Dendritic cell treated with granulocyte-macrophage colony-stimulating factor and Interleukin-4, amounts not matched to agents 40 ng/mL and 50 ng/mL, for 4 days (primary cell): Measurements from ENCODE around the gene TFF3.

Experiments
- H3K27ac Mint-ChIP-seq: one replicate; pipeline ENCODE4 v1.8.0; 2022; ENCODE audit warnings: mild to moderate bottlenecking, mixed read lengths
- H3K27me3 Mint-ChIP-seq: one replicate; pipeline ENCODE4 v1.8.0; 2022; ENCODE audit warnings: mild to moderate bottlenecking, mixed read lengths
- H3K36me3 Mint-ChIP-seq: one replicate; pipeline ENCODE4 v1.8.0; 2022; ENCODE audit warnings: low read depth, mixed read lengths
- H3K4me1 Mint-ChIP-seq: one replicate; pipeline ENCODE4 v1.8.0; 2022; ENCODE audit warnings: low read depth, mixed read lengths
- H3K4me3 Mint-ChIP-seq: one replicate; pipeline ENCODE4 v1.8.0; 2022; ENCODE audit warnings: mild to moderate bottlenecking, moderate library complexity, mixed read lengths
- H3K9me3 Mint-ChIP-seq: one replicate; pipeline ENCODE4 v1.8.0; 2022; ENCODE audit warnings: mixed read lengths
- intact Hi-C: fragments of 100-400 bp; cut with micrococcal nuclease; formaldehyde crosslinking; loops from one replicate; pipeline ENCODE4 v1.15.0; 2022

The TFF3 gene, protein sequence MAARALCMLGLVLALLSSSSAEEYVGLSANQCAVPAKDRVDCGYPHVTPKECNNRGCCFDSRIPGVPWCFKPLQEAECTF

GRCh38 chr21:42315296-42315891 is at the start of gene TFF3:
Gene TFF3 (minus strand): TSS chr21:42315409. CDS start chr21:42315374, 35 bp downstream.
- Mint-ChIP-seq H3K27me3 (peaks cover 10% of the 10 kb centered on the region), H3K27ac (no peak within 1 kb of the TSS), H3K36me3 (no peaks in the 10 kb centered on the region), H3K4me3 (no peak within 1 kb of the TSS), H3K4me1 (peaks cover 37% of the 10 kb centered on the region), H3K9me3 (no peaks in the 10 kb centered on the region)
- intact Hi-C loops: no loop called here

DNA sequence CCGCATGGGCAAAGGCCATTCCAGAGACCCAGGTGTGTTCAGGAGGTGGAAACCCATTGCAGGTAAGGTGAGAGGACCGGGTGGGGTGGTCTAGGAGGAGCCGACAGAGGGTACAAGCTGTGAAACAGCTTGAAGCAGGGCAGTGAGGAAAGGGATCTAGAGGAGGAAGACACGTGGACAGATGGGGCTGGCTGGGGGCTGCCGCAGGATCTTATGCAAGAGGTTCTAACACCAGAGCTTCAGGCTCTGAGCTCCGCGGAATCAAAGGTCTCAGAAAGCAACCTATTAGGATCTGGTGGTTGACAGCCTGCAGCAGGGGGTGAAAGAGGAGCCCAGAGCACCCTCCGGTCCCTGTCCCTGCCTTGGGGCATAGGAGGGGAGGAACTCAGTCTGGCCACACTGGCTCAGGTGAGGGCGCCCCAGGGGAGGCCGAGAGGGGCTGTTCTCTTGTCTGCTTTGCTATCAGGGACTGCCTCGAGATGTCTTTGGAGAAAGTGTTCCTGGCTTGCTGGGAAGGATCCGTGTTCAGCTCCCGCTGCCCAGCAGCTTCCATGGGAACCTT is 49.2 kb upstream of the TFF3 start:
- no peaks in the 10 kb centered on the region for H3K9me3 Mint-ChIP-seq
- peaks cover 10% of the 10 kb centered on the region for H3K4me1 Mint-ChIP-seq
- no peak overlapping the region for H3K4me3 Mint-ChIP-seq
- H3K36me3 Mint-ChIP-seq: no peaks in the 10 kb centered on the region
- H3K27me3 Mint-ChIP-seq: peaks cover 14% of the 10 kb centered on the region
- intact Hi-C loops: no loop called here
- no peak overlapping the region for H3K27ac Mint-ChIP-seq

DNA sequence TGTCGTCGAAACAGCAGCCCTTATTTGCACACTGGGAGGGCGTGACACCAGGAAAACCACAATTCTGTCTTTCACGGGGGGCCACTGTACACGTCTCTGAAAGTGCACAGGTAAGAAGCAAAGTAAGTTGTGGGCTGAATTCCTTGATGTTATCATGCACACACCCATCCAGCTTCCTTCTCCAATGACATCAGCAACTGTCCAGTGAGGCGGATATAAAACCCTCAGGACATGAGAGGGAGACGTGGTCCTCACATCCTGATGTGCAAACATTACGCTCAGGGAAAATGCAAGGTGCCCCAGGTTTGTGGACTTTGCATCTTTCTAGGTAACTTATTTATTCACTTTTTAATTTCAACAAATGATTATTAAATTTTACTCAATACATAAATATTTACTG is 48.1 kb upstream of the TFF3 start:
- Mint-ChIP-seq H3K9me3 (no peaks in the 10 kb centered on the region), H3K27me3 (peaks cover 14% of the 10 kb centered on the region), H3K36me3 (no peaks in the 10 kb centered on the region), H3K4me1 (peaks cover 10% of the 10 kb centered on the region), H3K27ac (no peak overlapping the region), H3K4me3 (no peak overlapping the region)
- intact Hi-C loops: no loop called here

DNA sequence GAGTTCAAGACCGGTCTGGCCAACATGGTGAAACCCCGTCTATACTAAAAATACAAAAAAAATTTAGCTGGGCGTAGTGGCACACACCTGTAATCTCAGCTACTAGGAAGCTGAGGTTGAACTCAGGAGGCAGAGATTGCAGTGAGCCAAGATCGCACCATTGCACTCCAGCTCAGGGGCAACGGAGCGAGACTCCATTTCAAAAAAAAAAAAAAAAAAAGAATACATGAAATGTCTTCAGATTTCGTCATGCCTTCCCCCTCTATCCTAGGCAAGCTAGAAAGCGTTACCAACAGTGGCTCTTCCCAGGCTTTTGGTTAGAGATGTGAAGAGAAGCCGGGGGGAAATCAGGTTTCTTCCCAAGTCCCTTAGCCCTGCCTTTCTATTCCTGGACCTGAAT is 47.5 kb upstream of the TFF3 start:
- Mint-ChIP-seq H3K4me1 (peaks cover 10% of the 10 kb centered on the region), H3K36me3 (no peaks in the 10 kb centered on the region), H3K9me3 (no peaks in the 10 kb centered on the region), H3K4me3 (no peak overlapping the region), H3K27me3 (peaks cover 14% of the 10 kb centered on the region), H3K27ac (no peak overlapping the region)
- intact Hi-C loops: no loop called here

- intact Hi-C loops: no loop called here
- no peaks in the 10 kb centered on the region for H3K9me3 Mint-ChIP-seq
- H3K27ac Mint-ChIP-seq: no peak overlapping the region
- no peak overlapping the region for H3K4me3 Mint-ChIP-seq
- H3K27me3 Mint-ChIP-seq: peaks cover 14% of the 10 kb centered on the region
- H3K4me1 Mint-ChIP-seq: peaks cover 10% of the 10 kb centered on the region
- H3K36me3 Mint-ChIP-seq: no peaks in the 10 kb centered on the region
Measured at GRCh38 chr21:42362198-42362597, 47.0 kb upstream of the TFF3 start.

GRCh38 chr21:42361286-42361685 is 46.1 kb upstream of the TFF3 start:
- Mint-ChIP-seq H3K9me3 (no peaks in the 10 kb centered on the region), H3K4me1 (peaks cover 10% of the 10 kb centered on the region), H3K27me3 (peaks cover 14% of the 10 kb centered on the region), H3K4me3 (no peak overlapping the region), H3K27ac (no peak overlapping the region), H3K36me3 (no peaks in the 10 kb centered on the region)
- intact Hi-C loops: no loop called here

GRCh38 chr21:42360317-42360716 is 45.1 kb upstream of the TFF3 start:
- Mint-ChIP-seq H3K4me1 (peaks cover 10% of the 10 kb centered on the region), H3K27me3 (peaks cover 14% of the 10 kb centered on the region), H3K27ac (no peak overlapping the region), H3K9me3 (peaks cover under 1% of the 10 kb centered on the region), H3K36me3 (no peaks in the 10 kb centered on the region), H3K4me3 (no peak overlapping the region)
- intact Hi-C loops: no loop called here

DNA sequence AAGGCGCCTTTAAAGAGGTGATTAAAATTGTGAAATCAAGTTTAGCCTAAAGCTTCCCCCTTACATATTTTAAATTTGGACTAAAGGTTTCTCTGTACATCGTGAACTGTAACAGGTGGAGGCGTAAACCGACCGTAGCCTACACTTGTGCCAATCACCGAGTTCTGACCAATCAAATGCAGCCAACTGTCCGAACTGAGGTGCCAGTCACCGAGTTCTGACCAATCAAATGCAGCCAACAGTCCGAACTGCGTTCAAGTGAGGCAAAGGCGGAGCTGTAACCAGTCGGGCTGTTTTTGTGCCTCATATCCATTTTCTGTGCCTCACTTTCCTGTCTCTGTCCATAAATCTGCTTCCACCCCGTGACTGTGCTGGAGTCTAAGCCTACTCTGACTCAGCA is 43.7 kb upstream of the TFF3 start:
- peaks cover 5% of the 10 kb centered on the region for H3K27me3 Mint-ChIP-seq
- H3K27ac Mint-ChIP-seq: no peak overlapping the region
- peaks cover 11% of the 10 kb centered on the region for H3K9me3 Mint-ChIP-seq
- H3K4me3 Mint-ChIP-seq: no peak overlapping the region
- peaks cover 2% of the 10 kb centered on the region for H3K4me1 Mint-ChIP-seq
- no peaks in the 10 kb centered on the region for H3K36me3 Mint-ChIP-seq
- intact Hi-C loops: no loop called here

- Mint-ChIP-seq H3K27me3 (peaks cover 6% of the 10 kb centered on the region), H3K9me3 (peaks cover 16% of the 10 kb centered on the region), H3K27ac (no peak overlapping the region), H3K4me3 (no peak overlapping the region), H3K36me3 (no peaks in the 10 kb centered on the region), H3K4me1 (no peaks in the 10 kb centered on the region)
- intact Hi-C loops: no loop called here
Measured at GRCh38 chr21:42358261-42358660, 43.1 kb upstream of the TFF3 start.

- Mint-ChIP-seq H3K36me3 (no peaks in the 10 kb centered on the region), H3K4me1 (no peaks in the 10 kb centered on the region), H3K9me3 (peaks cover 18% of the 10 kb centered on the region), H3K27ac (no peak overlapping the region), H3K27me3 (peaks cover 6% of the 10 kb centered on the region), H3K4me3 (no peak overlapping the region)
- intact Hi-C loops: no loop called here
Measured at GRCh38 chr21:42357307-42357706, 42.1 kb upstream of the TFF3 start.

- Mint-ChIP-seq H3K27me3 (peaks cover 3% of the 10 kb centered on the region), H3K9me3 (peaks cover 18% of the 10 kb centered on the region), H3K36me3 (no peaks in the 10 kb centered on the region), H3K27ac (no peak overlapping the region), H3K4me1 (no peaks in the 10 kb centered on the region), H3K4me3 (no peak overlapping the region)
- intact Hi-C loops: no loop called here
Measured at GRCh38 chr21:42356650-42357049, 41.4 kb upstream of the TFF3 start.

DNA sequence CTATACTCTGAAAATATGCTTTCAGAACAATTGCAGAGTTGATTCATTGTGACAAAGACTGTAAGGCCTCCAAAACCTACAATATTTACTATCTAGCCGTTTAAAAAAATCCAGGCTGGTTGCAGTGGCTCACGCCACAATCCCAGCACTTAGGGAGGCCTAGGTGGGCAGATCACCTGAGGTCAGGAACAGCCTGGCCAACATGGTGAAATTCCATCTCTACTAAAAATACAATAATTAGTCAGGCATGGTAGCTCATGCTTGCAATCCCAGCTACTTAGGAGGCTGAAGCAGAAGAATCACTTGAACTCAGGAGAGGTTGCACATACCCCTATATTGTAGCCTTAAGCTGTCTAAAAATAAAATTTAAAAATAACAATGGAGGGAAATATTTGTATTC is 40.8 kb upstream of the TFF3 start:
- Mint-ChIP-seq H3K27me3 (peaks cover 3% of the 10 kb centered on the region), H3K4me3 (no peak overlapping the region), H3K4me1 (no peaks in the 10 kb centered on the region), H3K36me3 (no peaks in the 10 kb centered on the region), H3K27ac (no peak overlapping the region), H3K9me3 (peaks cover 18% of the 10 kb centered on the region)
- intact Hi-C loops: no loop called here

- Mint-ChIP-seq H3K4me1 (no peaks in the 10 kb centered on the region), H3K27me3 (peaks cover 3% of the 10 kb centered on the region), H3K4me3 (no peak overlapping the region), H3K27ac (no peak overlapping the region), H3K36me3 (no peaks in the 10 kb centered on the region), H3K9me3 (peaks cover 18% of the 10 kb centered on the region)
- intact Hi-C loops: no loop called here
Measured at GRCh38 chr21:42353623-42354022, 38.4 kb upstream of the TFF3 start.

- Mint-ChIP-seq H3K4me1 (no peaks in the 10 kb centered on the region), H3K27ac (no peak overlapping the region), H3K4me3 (no peak overlapping the region)
Measured at GRCh38 chr21:42352441-42353095, 37.4 kb upstream of the TFF3 start.

More at GRCh38 chr21:42352441-42353095, 37.4 kb upstream of the TFF3 start:
- no peaks in the 10 kb centered on the region for H3K36me3 Mint-ChIP-seq
- peaks cover 18% of the 10 kb centered on the region for H3K9me3 Mint-ChIP-seq
- intact Hi-C loops: no loop called here
- peaks cover 3% of the 10 kb centered on the region for H3K27me3 Mint-ChIP-seq
